ENCODE measurements around the gene KMT5B. TPM values are rescaled to one million over a fixed set of nuclear protein-coding genes. Genes with fewer than 3 reads are reported as not detected.

The KMT5B gene
- total RNA-seq, 4 donors from 2014 or later: 35.1 to 75.6 (median 39.8) TPM

GRCh38 chr11:68146704-68147474 is 66.2 kb downstream of the KMT5B start:
- Histone ChIP-seq H3K4me1 (peaks cover 0 to 19% (median 12%) of the 10 kb centered on the region in 3 donors), H3K27ac (peak overlapping the region in 1 of 4 donors; percentile 41), H3K9me3 (no peaks in the 10 kb centered on the region), H3K27me3 (no peaks in the 10 kb centered on the region), H3K36me3 (no peaks in the 10 kb centered on the region), H3K4me3 (no peak overlapping the region)
- ATAC-seq: no peak
- TF ChIP-seq, protein P1, sequence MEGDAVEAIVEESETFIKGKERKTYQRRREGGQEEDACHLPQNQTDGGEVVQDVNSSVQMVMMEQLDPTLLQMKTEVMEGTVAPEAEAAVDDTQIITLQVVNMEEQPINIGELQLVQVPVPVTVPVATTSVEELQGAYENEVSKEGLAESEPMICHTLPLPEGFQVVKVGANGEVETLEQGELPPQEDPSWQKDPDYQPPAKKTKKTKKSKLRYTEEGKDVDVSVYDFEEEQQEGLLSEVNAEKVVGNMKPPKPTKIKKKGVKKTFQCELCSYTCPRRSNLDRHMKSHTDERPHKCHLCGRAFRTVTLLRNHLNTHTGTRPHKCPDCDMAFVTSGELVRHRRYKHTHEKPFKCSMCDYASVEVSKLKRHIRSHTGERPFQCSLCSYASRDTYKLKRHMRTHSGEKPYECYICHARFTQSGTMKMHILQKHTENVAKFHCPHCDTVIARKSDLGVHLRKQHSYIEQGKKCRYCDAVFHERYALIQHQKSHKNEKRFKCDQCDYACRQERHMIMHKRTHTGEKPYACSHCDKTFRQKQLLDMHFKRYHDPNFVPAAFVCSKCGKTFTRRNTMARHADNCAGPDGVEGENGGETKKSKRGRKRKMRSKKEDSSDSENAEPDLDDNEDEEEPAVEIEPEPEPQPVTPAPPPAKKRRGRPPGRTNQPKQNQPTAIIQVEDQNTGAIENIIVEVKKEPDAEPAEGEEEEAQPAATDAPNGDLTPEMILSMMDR (IDR thresholded peaks at IDR 0.05): no peak
- peak in 1 of 2 donors; percentile 9 for TF ChIP-seq POLR2A (IDR thresholded peaks at IDR 0.05)
- 45% methylated on average over 2 of the region's 13 CpGs; no CpG with 5 or more reads in 1 of the 2 donors for WGBS, 2 donors (ENCODE audit: low coverage in 1 of 2)

DNA sequence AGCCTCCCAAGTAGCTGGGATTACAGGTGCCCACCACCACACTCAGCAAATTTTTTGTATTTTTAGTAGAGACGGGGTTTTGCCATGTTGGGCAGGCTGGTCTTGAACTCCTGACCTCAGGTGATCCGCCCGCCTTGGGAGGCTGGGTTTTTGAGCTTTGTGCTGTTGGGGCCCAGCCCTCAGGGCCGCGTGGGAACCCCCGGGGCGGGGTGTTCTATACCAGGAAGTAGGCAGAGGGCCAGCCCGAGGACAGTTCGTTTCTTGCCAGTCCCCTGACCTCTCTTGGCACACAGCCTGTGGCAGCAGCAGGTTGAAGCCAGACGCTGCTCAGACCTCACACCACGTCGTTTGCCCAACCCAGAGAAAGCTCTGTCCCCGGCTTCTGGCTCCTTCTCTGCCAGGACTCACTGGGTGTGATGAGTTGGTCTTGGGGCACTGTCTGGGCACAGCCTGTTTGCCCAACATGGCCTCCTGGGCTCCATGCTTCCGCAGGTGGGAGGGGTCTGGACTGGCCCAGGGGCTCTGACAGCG is 67.0 kb downstream of the KMT5B start:
- Histone ChIP-seq H3K36me3 (no peaks in the 10 kb centered on the region), H3K9me3 (no peaks in the 10 kb centered on the region), H3K27me3 (no peaks in the 10 kb centered on the region), H3K4me3 (no peak overlapping the region), H3K27ac (peak overlapping the region in 1 of 4 donors; percentile 41), H3K4me1 (peaks cover 0 to 19% (median 12%) of the 10 kb centered on the region in 3 donors)
- 56% methylated on average over 2 of the region's 15 CpGs; no CpG with 5 or more reads in 1 of the 2 donors for WGBS, 2 donors (ENCODE audit: low coverage in 1 of 2)
- no peak for TF ChIP-seq POLR2A (IDR thresholded peaks at IDR 0.05)
- no peak for TF ChIP-seq EP300 (IDR thresholded peaks at IDR 0.05)
- TF ChIP-seq, protein P1 (IDR thresholded peaks at IDR 0.05): no peak
- TF ChIP-seq POLR2AphosphoS5 (IDR thresholded peaks at IDR 0.05): no peak
- peak; percentile 65 for ATAC-seq

- TF ChIP-seq EP300 (IDR thresholded peaks at IDR 0.05): no peak
- TF ChIP-seq, protein P1 (IDR thresholded peaks at IDR 0.05): no peak
- WGBS, 2 donors (ENCODE audit: low coverage in 1 of 2): 84 to 87% methylated on average over 7 of the region's 14 CpGs
- Histone ChIP-seq H3K27ac (no peak overlapping the region), H3K27me3 (no peaks in the 10 kb centered on the region), H3K9me3 (no peaks in the 10 kb centered on the region), H3K4me1 (peaks cover 0 to 19% (median 12%) of the 10 kb centered on the region in 3 donors), H3K4me3 (no peak overlapping the region), H3K36me3 (no peaks in the 10 kb centered on the region)
- ATAC-seq: no peak
Measured at GRCh38 chr11:68145120-68145866, 67.8 kb downstream of the KMT5B start.

- ATAC-seq: no peak
- no peaks in the 10 kb centered on the region for H3K36me3 ChIP-seq
- H3K4me1 ChIP-seq: peaks cover 0 to 19% (median 12%) of the 10 kb centered on the region in 3 donors
- H3K9me3 ChIP-seq: no peaks in the 10 kb centered on the region
- no peaks in the 10 kb centered on the region for H3K27me3 ChIP-seq
- H3K4me3 ChIP-seq: no peak overlapping the region
- TF ChIP-seq POLR2A (IDR thresholded peaks at IDR 0.05): no peak
- TF ChIP-seq EP300 (IDR thresholded peaks at IDR 0.05): no peak
- TF ChIP-seq, protein P1 (IDR thresholded peaks at IDR 0.05): no peak
- TF ChIP-seq POLR2AphosphoS5 (IDR thresholded peaks at IDR 0.05): no peak
- H3K27ac ChIP-seq: no peak overlapping the region
- WGBS, 2 donors (ENCODE audit: low coverage in 1 of 2): 80 to 90% methylated on average over 2 to 4 of the region's 4 CpGs
Measured at GRCh38 chr11:68143310-68143689, 69.8 kb downstream of the KMT5B start.

All from gastroesophageal sphincter (tissue), 4 donors.